ENCODE data around the gene TNK2.

- TF ChIP-seq CTCF (IDR thresholded peaks at IDR 0.05; ENCODE audit: control extremely low read depth in 1 of 3, insufficient read depth in 1 of 3, low read depth in 1 of 3, low read length in 3 of 3) (no peak), CREB1 (IDR thresholded peaks at IDR 0.05) (no peak), ZNF274 (IDR thresholded peaks at IDR 0.05; ENCODE audit: borderline replicate concordance, extremely low read depth, low read length) (no peak), FOSL1 (IDR thresholded peaks at IDR 0.05; ENCODE audit: insufficient read depth, low read depth, low read length) (no peak), GABPA (IDR thresholded peaks at IDR 0.05; ENCODE audit: borderline replicate concordance, insufficient read depth, low read length) (no peak), POLR2AphosphoS5 (IDR thresholded peaks at IDR 0.05; ENCODE audit: low read depth, low read length) (no peak), CHD2 (IDR thresholded peaks at IDR 0.05; ENCODE audit: low read length) (no peak), JUND (IDR thresholded peaks at IDR 0.05; ENCODE audit: low read length) (no peak), NRF1 (IDR thresholded peaks at IDR 0.05; ENCODE audit: low read depth, low read length) (no peak), TBP (IDR thresholded peaks at IDR 0.05; ENCODE audit: low read depth, low read length) (no peak), CEBPB (IDR thresholded peaks at IDR 0.05; ENCODE audit: low read depth, low read length) (no peak), POLR2A (IDR thresholded peaks at IDR 0.05; ENCODE audit: control extremely low read depth in 1 of 2, low read depth in 2 of 2, low read length in 2 of 2) (no peak), RFX5 (IDR thresholded peaks at IDR 0.05; ENCODE audit: borderline replicate concordance, low read depth, low read length) (no peak)
Measured at GRCh38 chr3:195875482-195876236, 32.7 kb downstream of the TNK2 start.
